Hepatic stellate cell (primary cell): ENCODE results near the gene FNIP2.
"Not testable (repeated sequence)": the region's sequence is repeated elsewhere in the genome, so short reads cannot be mapped to it uniquely, and the experiment has no call there.

Experiments
- DNase-seq: peaks from one replicate; pipeline ENCODE4 v3.0.0; 2011; ENCODE audit warnings: low spot score

The FNIP2 gene

DNA sequence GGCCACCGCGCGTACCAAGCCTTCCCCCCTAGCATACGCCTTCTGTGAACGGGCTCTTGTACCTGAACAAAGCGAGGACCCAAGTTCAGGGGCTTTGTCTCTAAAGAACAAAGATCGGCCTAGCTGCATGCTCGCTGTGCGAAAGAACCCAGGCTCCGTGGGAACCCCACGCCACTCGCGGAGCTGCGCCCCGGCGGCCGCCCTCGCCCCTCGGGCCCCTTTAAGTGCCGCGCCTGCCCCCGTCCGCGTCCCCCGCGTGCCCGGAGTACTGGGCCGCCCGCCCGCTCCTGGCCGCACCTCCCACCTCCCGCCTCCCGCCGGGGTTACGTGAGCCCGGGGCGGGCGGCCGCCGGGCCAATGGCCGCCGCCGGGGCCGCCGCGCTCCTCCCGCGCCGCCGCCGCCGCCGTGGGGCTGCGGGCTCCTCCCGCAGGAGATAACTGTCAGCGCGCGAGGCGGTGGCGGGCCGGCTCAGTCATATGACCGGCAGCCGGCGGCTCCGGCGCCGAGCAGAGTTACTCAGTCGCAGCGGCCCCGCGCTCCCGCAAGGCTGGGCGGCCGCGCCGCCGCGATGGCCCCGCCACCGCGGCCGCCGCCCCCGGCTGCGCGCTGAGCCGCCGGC, at the start of gene FNIP2:
Gene FNIP2 (plus strand): TSS at position 472 of the 620 bp plus-strand sequence. CDS start 187 bp downstream, outside the sequence.
- DNase-seq = peak; percentile 90

DNA sequence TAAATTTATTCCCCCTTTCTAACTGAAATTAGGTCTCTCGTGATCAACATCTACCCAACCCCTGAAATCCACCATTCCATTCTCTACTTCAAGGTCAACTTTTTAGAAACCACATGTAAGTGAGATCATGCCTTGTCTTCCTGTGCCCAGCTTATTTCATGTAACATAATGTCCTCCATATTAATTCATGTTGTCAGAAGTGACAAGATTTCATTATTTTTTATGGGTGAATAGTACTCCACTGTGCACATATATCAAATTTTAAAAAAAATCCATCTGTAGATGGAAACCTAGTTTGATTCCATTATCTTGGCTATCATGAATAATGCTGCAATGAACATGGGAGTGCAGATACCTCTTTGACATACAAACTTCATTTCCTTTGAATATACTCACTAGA, 47.1 kb upstream of the FNIP2 start:
- DNase-seq = no peak

DNA sequence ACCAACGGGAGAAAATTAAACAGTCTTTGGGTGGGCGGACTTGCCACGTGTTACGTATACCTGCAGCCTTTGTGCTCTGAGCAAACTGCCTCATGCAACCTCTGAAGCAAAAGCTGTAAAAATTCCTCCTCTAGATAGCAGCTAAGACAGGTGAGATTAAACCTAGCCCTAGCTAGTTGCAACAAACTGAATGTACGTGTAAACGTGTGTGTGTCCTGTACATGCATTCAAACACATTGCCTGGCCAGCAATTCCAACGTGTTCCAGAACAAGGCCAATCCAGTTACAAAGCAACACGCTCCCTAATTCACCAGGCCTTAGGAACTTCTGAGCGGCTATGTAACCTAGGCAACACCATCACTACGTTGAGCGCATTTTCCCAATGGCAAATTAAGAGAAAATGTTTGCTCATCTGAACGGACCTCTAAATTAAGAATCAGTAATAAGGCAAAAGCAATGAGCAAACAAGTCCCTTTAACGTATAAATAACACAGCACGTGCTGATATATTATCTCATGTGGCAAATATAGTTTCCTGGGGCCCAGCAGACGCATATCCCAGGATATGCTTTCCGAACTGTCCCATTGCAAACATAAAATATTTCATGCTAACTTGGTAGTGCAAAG, 46.4 kb upstream of the FNIP2 start:
- peak; percentile 38 for DNase-seq

DNA sequence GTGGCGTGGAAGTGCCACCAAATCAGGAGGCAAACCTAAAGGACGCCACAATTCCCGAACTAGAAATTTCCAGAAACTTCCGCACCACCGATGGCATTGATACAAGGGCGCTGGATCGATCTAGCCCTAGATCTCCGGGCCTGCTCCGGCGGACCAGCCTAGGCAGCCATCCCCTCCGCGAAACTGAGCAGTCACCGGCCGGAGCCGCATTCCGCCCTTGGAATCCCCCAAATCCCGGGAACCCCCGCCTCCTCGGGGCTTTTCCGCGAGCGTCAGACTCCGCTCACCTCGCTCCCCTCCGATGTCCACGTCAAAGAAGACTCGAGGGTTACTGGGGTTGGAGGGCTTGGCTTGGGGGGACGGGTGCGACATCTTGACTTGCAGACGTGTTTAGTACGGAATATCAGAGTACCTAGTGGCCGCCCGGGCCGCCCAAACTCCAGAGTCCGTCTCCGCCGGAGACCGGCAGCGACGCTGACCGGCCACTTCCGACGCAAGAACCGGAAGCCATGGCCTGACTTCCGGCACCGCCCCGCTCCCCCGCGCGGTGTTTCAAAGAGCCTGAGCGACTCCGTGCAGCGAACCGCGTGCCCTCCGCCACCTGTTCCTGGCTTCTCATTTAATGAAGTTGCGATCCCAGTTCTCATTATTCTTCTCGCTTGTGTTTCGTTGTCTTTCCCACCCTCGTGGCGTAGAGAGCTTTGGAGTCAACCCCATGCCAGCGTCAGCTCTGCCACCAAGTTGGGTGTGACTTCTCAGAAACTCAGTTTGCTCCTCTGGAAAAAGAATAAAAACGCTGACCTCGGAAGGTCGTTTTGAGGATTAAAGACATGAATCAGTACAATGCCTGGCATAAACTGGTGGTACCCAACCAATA, 45.7 kb upstream of the FNIP2 start, which contains the start of gene PPID:
Gene PPID (minus strand): TSS at position 480 of the 877 bp plus-strand sequence. CDS start 108 bp downstream, at position 372.
- peak; percentile 79 for DNase-seq

DNA sequence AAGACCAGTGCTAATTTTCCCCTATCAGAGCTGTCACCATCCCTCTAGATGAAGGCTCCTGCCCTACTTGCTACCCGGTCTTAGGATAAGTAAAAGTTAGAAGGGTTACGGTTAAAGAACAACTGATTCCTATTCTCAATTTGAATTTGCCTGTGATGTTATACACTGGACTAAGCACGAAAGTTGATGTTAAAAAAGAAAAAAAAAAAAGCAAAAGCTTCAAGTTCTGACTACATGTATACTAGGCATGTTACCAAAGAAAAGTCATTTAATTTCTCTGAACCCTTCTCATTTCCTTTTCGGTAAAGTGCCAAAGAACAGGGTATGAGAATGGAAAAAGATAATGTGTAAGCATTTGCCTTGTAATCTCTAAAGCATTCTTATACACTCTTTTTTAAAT, 44.2 kb upstream of the FNIP2 start:
- no peak for DNase-seq

DNA sequence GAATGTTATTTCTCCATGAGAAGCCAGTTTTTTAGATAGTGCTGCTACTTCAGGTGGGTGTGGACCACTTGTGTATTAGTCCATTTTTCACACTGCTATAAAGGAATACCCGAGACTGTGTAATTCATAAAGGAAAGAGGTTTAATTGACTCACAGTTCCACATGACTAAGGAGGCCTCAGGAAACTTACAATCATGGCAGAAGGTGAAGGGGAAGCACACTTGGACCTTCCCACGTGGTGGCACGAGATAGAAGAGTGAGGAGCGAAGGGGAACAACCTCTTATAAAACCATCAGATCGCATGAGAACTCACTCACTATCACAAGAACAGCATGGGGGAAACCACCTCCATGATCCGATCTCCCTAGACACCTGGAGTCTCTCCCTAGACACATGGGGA, 42.2 kb upstream of the FNIP2 start:
- no peak for DNase-seq

DNA sequence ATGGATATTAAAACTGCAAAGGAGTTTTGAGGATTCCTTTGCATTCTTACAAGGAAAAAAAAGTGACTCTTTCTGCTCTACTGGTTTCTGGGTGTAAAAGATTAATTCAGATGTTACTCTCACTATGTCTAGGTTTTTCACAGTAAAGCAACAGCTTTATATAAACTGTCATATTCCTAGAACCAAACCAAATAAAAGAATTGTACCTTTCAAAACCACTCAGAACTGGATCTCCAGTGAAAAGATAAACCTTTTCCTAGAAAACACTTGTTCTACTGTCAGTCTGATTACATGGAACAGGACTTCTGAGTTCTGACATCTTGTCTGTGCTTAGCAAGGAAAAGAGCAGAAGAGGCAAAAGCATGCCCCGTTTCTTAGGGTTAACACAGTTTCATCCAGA, 40.6 kb upstream of the FNIP2 start:
- DNase-seq = no peak

DNA sequence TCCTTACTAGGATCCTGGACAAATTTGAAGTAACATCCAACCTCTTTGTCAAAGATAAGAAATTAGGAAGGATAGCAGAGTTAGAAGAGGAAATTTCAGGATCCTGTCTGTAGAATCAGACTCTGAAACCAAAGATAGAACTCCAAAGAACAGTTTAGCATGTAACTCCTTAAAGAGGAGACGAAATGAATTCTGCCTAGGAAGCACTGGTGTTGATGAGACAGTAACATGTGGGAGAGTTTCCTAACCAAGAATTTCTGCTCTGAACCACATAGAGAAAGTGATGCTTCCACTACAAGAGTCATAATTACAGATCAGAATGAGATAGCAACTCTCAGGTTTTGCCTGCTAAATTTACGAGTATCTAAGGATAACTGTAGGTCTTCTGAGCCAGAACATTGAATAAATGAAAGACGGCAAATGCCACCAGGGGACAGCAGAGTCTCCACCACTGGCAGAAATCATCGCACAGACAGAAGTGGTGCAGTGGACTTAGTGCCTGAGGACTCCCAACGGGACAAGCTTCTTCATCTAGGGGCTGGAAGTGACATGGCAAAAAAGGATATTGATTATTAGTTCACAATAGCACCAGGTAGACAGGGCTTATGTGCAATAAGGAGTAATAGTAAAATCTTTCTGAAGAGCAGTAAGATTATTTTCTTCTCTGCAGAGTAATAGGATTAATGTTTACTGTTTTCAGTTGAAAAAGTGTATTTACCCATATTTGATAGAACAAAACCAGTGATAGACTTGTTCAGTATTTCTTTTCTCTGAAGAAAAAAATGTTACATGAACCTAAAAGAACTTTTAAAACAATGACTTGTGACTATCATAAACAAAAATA, 38.9 kb upstream of the FNIP2 start:
- DNase-seq = peak; percentile 83

DNA sequence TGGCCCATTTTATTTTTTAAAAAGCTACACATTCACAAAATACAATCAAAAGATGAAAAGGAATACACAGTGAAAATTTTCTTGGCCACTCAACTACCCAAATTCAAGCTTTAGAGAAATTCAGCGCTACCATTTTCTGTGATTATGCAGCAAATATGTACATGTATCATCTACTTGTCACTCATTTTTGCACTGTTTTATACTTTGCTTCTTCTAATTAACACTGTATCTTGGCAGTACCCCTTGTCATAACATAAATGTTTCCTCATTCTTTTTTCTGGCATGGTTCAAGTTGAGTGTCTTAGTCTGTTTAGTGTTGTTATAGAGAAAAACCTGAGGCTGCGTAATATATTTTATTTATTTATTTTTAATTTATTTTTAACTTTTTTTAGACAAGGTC, 30.0 kb upstream of the FNIP2 start:
- DNase-seq = no peak

DNA sequence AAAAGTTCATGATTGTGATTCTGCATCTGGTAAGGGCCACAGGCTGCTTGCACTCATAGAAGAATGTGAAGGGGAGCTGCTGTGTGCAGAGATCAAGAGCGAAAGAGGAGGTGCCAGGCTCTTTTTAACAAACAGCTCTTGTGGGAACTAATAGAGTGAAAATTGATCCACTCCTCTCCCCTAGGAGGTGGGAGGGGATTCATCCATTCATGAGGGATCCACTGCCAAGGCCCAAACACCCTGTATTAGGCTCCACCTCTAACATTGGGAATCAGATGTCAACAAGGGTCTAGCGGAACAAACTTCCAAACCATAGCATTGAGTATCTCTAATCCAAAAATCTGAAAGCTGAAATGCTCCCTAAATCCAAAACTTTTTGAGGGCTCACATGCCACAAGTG, 29.2 kb upstream of the FNIP2 start:
- DNase-seq = no peak

DNA sequence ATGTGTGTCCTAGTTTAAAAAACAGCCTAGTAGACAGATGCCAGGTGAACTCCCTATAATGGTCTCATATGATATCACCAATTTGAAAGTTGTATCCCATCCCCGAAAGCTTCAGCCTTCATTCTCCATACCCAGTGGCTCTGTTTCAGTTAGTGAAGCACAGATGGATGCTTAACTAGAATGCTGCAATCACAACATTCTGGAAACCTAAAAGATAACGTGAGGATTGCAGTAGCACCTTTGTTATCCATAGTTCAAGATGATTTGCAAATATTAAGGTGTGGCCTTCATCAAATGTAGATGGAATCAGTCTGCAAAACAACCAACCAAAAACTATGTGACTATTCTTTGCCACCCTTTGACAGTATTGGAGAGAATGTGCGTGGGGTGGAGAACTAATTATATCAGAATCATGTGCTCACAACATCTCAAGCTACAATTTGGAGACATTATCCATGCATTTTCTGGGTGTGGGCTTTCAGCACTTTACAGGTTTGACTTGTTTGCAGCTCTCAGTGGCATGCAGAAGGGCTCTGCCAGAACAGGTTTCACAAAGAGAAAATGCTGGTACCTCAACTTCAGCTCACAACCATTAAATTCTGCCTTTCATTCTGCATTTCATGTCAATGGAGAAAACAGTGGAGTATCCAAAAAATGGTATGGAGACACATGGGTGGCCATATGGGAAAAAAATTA, 27.4 kb upstream of the FNIP2 start:
- DNase-seq = no peak

DNA sequence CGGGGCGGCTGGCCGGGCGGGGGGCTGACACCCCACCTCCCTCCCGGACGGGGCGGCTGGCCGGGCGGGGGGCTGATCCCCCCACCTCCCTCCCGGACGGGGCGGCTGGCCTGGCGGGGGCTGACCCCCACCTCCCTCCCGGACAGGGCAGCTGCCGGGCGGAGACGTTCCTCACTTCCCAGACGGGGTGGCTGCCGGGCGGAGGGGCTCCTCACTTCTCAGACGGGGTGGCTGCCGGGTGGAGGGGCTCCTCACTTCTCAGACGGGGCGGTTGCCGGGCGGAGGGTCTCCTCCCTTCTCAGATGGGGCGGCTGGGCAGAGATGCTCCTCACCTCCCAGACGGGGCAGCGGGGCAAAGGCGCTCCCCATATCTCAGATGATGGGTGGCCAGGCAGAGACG, 22.3 kb upstream of the FNIP2 start:
- not testable (repeated sequence) for DNase-seq

DNA sequence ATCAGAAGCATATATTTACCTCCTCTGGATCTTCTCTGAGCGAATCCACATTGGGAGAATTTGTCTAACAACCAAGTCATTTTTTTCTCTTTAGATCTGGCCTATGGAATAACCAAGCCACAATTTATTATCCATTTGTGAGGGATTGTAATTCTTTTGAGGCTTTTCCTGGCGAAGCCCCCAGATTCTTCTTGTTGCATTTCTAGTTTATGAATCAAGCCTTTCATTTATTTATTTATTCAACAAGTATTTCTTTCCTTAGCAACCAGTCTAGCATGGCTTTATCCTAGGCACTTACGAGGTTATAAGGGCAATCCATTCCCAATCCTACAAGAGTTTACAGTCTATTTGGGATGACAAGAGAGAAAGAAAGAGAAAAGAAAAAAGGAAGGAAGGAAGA, 18.4 kb upstream of the FNIP2 start:
- peak; percentile 88 for DNase-seq

DNA sequence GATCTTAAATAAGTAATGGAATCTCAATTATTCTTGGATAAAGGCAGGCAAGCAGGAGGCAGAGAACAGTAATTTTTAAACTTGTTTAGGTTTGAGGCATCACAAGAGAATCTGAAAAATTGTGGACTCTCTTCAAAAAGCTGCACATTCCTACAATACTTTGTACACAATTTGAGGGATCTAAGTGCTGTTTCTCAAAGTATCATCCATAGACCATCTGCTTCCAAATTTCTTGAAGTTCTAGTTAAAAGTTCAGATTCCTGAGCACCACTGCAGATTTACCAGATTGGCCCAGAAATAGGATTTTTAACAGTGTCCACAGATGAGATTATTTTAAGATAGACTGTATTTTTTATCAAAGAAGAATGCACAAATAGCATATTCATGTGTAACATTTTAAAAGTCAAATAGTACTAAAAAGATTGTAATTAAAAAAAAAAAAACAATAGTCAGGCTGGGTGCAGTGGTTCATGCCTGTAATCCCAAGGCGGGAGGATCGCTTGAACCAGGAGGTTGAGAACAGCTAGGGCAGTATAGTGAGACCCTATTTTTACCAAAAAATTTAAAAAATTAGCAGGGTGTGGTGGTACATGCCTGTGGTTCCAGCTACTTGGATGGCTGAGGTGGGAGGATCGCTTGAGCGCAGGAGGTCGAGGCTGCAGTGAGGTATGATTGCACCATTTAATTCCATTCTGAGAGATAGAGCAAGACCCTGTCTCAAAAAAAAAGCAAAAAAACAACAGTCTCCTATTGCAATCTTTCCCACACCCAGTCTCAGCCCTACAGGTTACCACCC, 14.2 kb upstream of the FNIP2 start:
- DNase-seq = peak; percentile 26

DNA sequence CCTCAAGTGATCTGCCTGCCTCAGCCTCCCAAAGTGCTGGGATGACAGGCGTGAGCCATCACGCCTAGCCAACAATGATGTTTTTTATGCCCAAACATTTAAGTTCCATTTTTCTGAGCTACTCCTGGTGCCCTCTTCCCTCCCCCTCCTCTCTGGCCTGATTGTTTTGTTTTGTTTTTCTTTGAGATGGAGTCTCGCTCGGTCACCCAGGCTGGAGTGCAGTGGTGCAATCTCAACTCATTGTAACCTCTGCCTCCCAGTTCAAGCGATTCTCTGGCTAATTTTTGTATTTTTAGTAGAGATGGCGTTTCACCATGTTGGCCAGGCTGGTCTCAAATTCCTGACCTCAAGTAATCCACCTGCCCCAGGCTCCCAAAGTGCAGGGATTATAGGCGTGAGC, 13.0 kb upstream of the FNIP2 start:
- DNase-seq = not testable (repeated sequence)

DNA sequence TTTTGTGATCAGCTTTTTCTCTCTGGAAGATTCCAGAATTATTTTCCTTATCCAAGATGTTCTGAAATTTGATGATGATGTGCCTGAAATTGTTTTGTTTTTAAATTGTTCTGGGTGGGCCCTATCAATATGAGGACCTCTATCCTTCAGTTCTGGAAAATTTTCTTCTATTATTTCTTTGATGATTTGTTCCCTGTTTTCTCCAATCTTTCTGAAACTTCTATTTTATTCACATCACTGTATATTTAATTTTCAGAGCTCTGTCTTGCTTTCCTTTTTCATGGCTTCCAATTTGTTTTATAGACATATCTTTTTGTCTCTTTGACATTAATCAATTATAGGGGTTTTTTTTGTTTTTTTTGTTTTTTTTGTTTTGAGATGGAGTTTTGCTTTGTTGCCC, 12.2 kb upstream of the FNIP2 start:
- DNase-seq = no peak

DNA sequence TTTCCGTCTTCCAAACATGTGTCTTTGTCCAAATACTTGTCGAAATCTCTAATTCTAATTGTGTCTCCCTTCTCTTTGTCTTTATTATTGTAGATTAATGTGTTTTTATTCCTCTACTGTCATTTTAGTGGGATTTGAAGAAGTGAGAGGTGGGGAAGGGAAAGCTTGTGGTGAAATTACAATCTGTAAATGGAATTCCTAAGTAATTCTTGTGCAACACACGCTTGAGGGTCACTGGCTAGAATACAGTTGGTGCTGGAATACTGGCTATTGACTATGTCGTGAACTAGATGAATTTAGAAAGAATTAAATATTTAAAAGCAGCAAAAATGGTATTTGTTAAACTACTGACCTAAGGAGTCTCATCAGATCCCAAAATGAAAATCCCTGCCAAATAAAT, 10.7 kb upstream of the FNIP2 start:
- no peak for DNase-seq

DNA sequence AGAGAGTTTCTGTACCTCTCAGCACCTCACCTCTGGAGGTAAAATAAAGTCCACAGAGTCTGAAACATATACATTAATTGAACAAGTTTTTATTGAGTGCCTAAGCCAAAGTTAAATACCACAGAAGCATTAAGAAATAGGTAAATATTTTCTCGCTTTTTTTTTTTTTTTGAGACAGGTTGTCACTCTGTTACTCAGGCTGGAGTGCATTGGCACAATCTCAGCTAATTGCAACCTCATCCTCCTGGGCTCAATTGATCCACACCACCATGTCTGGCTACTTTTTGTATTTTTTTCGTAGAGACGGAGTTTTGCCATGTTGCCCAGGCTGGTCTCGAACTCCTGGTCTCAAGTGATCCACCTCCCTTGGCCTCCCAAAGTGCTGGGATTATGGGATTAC, 10.1 kb upstream of the FNIP2 start:
- no peak for DNase-seq

DNA sequence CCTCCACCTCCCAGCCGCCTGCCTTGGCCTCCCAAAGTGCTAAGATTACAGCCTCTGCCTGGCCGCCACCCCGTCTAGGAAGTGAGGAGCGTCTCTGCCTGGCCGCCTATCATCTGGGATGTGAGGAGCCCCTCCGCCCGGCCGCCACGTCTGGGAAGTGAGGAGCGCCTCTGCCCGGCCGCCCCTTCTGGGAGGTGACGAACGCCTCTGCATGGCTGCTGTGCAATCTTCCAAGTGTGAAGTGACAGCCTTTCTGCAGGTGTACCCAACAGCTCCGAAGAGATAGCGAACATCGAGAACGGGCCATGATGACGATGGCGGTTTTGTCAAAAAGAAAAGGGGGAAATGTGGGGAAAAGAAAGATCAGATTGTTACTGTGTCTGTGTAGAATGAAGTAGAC, 9.3 kb upstream of the FNIP2 start:
- DNase-seq = not testable (repeated sequence)

DNA sequence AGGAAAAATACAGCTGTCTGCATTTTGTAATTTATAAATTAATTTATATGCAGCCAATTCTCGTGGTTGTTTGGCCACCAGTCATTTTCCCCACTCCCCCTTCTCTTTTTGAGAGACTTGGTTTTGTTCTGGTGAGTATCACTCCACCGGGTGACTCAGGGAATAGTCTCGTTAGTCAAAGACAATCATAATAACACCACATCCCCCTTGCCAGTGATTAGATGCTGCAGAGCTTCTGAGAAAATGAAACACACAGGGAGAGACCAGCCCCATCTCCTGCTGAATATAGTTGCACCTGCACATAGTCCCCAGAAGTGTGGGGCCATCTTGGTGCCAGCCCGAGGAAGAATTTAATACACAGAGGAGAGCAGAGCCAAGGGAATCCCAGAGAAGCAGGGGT, 8.0 kb upstream of the FNIP2 start:
- DNase-seq = peak; percentile 27

DNA sequence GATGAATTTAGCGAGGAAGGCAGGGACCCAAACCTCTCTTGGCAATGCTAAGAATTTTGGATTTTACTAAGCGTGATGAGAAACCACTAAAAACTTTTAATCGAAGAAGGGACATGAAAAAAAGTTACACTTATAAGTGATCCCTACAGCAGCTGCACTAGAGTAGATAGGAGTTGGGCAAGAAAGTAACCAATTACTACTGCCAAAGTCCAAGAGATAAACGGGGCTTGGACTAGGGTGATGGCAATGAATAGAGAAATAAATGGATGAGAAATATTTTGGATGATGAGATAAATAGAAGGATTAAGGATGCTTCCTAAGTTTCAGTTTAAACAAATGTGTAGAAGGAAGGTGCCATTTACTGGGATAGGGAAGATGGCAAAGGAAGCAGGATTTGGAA, 6.3 kb upstream of the FNIP2 start:
- DNase-seq = no peak
